Measurements from ENCODE around the gene LRRTM1. TPM values are rescaled to one million over a fixed set of nuclear protein-coding genes. Genes with fewer than 3 reads are reported as not detected.

The LRRTM1 gene
- total and polyA plus RNA-seq, 2 donors (not counting 3 experiments of a cell fraction or from before 2014, with no cell fraction given), result not detected

- TF ChIP-seq FOS (IDR thresholded peaks at IDR 0.05; ENCODE audit: borderline replicate concordance, insufficient read depth, low read length) (no peak), POLR2AphosphoS5 (IDR thresholded peaks at IDR 0.05; ENCODE audit: insufficient read depth, low read depth, low read length) (no peak), JUN (IDR thresholded peaks at IDR 0.05; ENCODE audit: borderline replicate concordance, insufficient read depth, insufficient read length, low read depth) (no peak), CTCF (IDR thresholded peaks at IDR 0.05; ENCODE audit: extremely low read depth in 1 of 2, insufficient read depth in 1 of 2, low read depth in 1 of 2, low read length in 2 of 2) (no peak), GATA2 (IDR thresholded peaks at IDR 0.05; ENCODE audit: insufficient read depth, insufficient read length, low read depth, low read length) (no peak), EZH2 (IDR thresholded peaks at IDR 0.05; ENCODE audit: borderline replicate concordance, low read depth, low read length, severe bottlenecking) (no peak), MYC (IDR thresholded peaks at IDR 0.05; ENCODE audit: low read depth, low read length) (no peak)
- H4K20me1 ChIP-seq (replicated peaks; ENCODE audit: control insufficient read depth, extremely low read depth, insufficient read depth, low read length), result no peaks in the 10 kb centered on the region
- CTCF ChIA-PET, result no interaction called here
- H3K9me3 ChIP-seq (replicated peaks; ENCODE audit: control insufficient read depth, insufficient read depth, low read length), result peaks cover 4% of the 10 kb centered on the region
- no peak overlapping the region for H3K4me3 ChIP-seq (replicated peaks in 1 of 3; ENCODE audit: insufficient read depth in 1 of 3, low read depth in 1 of 3, low read length in 3 of 3)
- BruUV-seq (replicated peaks), result no TSS peak
- H3K27me3 ChIP-seq (ENCODE audit: control insufficient read depth in 2 of 2, insufficient read depth in 2 of 2, low read length in 2 of 2), result no peaks in the 10 kb centered on the region
- dilution Hi-C loops (cut with MboI; ENCODE audit: extremely low pct_ligation_motif_present, low sequenced_read_pairs), result no loop called here
- no peaks in the 10 kb centered on the region for H3K9me1 ChIP-seq (replicated peaks; ENCODE audit: control insufficient read depth, extremely low read depth, insufficient read depth, low read length)
- no peak overlapping the region for H3K9ac ChIP-seq (replicated peaks; ENCODE audit: extremely low read depth, insufficient read depth, low read length)
- POLR2A ChIA-PET, result no interaction called here
- FAIRE-seq (no peak), DNase-seq (ENCODE audit: low read depth, low spot score) (no peak)
- no peaks in the 10 kb centered on the region for H3K4me1 ChIP-seq (ENCODE audit: control insufficient read depth, extremely low read depth, insufficient read depth, low read length)
- H3K36me3 ChIP-seq (ENCODE audit: control insufficient read depth in 2 of 2, extremely low read depth in 1 of 2, insufficient read depth in 2 of 2, low read length in 2 of 2), result no peaks in the 10 kb centered on the region
- H3K79me2 ChIP-seq (ENCODE audit: control insufficient read depth, insufficient read depth, low read length), result no peaks in the 10 kb centered on the region
- H3K27ac ChIP-seq (ENCODE audit: insufficient read depth, low read depth, low read length), result no peak overlapping the region
- H2AFZ ChIP-seq (ENCODE audit: low read depth, low read length), result no peak overlapping the region
- intact Hi-C loops (cut with micrococcal nuclease), result no loop called here
- no peak overlapping the region for H3K4me2 ChIP-seq (ENCODE audit: insufficient read depth, low read length)
Measured at GRCh38 chr2:80348078-80348477, 43.5 kb upstream of the LRRTM1 start.
